ENCODE results near the gene RASSF4. TPM values are rescaled to one million over a fixed set of nuclear protein-coding genes. Genes with fewer than 3 reads are reported as not detected.

RASSF4 gene
- total and polyA plus RNA-seq, 2 donors (not counting 3 experiments of a cell fraction or from before 2014, with no cell fraction given): 7.6 to 8.2 TPM

GRCh38 chr10:44982496-44982895 is 22.9 kb downstream of the RASSF4 start:
- CTCF ChIA-PET: interaction anchor here (0.8 to 2.5 kb wide), 4 partner anchors 10 to 50 kb away, joined by 4 to 17 read pairs (median 5); no protein-coding TSS in a partner anchor
- H3K79me2 ChIP-seq (ENCODE audit: control insufficient read depth, insufficient read depth, low read length): no peaks in the 10 kb centered on the region
- no peak overlapping the region for H3K4me2 ChIP-seq (ENCODE audit: insufficient read depth, low read length)
- no peaks in the 10 kb centered on the region for H3K9me3 ChIP-seq (replicated peaks; ENCODE audit: control insufficient read depth, insufficient read depth, low read length)
- TF ChIP-seq POLR2A (IDR thresholded peaks at IDR 0.05; ENCODE audit: low read depth, low read length) (no peak), MAX (IDR thresholded peaks at IDR 0.05; ENCODE audit: insufficient read depth, insufficient read length) (no peak), JUN (IDR thresholded peaks at IDR 0.05; ENCODE audit: borderline replicate concordance, insufficient read depth, insufficient read length, low read depth) (no peak), EZH2 (IDR thresholded peaks at IDR 0.05; ENCODE audit: borderline replicate concordance, low read depth, low read length, severe bottlenecking) (no peak), CTCF (IDR thresholded peaks at IDR 0.05; ENCODE audit: extremely low read depth in 1 of 2, insufficient read depth in 1 of 2, low read depth in 1 of 2, low read length in 2 of 2) (no peak), MYC (IDR thresholded peaks at IDR 0.05; ENCODE audit: low read depth, low read length) (no peak), GATA2 (IDR thresholded peaks at IDR 0.05; ENCODE audit: insufficient read depth, insufficient read length, low read depth, low read length) (no peak), POLR2AphosphoS5 (IDR thresholded peaks at IDR 0.05; ENCODE audit: insufficient read depth, low read depth, low read length) (no peak), FOS (IDR thresholded peaks at IDR 0.05; ENCODE audit: borderline replicate concordance, insufficient read depth, low read length) (no peak)
- TSS peak; percentile 14 for BruUV-seq (replicated peaks)
- no peak for DNase-seq (ENCODE audit: low read depth, low spot score)
- peaks cover 0 to 3% of the 10 kb centered on the region in 2 experiments for H3K36me3 ChIP-seq (ENCODE audit: control insufficient read depth in 2 of 2, extremely low read depth in 1 of 2, insufficient read depth in 2 of 2, low read length in 2 of 2)
- H3K9ac ChIP-seq (replicated peaks; ENCODE audit: extremely low read depth, insufficient read depth, low read length): no peak overlapping the region
- H3K27me3 ChIP-seq (ENCODE audit: control insufficient read depth in 2 of 2, insufficient read depth in 2 of 2, low read length in 2 of 2): no peaks in the 10 kb centered on the region
- dilution Hi-C loops (cut with MboI; ENCODE audit: extremely low pct_ligation_motif_present, low sequenced_read_pairs) (no loop called here), intact Hi-C loops (cut with micrococcal nuclease) (no loop called here)
- H3K27ac ChIP-seq (ENCODE audit: insufficient read depth, low read depth, low read length): peak overlapping the region; percentile 94
- POLR2A ChIA-PET: interaction anchor here (2.5 kb wide), 1 partner anchor 13 kb away, joined by 18 read pairs; no protein-coding TSS in a partner anchor
- no peaks in the 10 kb centered on the region for H3K9me1 ChIP-seq (replicated peaks; ENCODE audit: control insufficient read depth, extremely low read depth, insufficient read depth, low read length)
- H3K4me1 ChIP-seq (ENCODE audit: control insufficient read depth, extremely low read depth, insufficient read depth, low read length): peaks cover 53% of the 10 kb centered on the region
- H3K4me3 ChIP-seq (replicated peaks in 1 of 3; ENCODE audit: insufficient read depth in 1 of 3, low read depth in 1 of 3, low read length in 3 of 3): no peak overlapping the region
- H2AFZ ChIP-seq (ENCODE audit: low read depth, low read length): no peak overlapping the region
- no peaks in the 10 kb centered on the region for H4K20me1 ChIP-seq (replicated peaks; ENCODE audit: control insufficient read depth, extremely low read depth, insufficient read depth, low read length)
- no peak for FAIRE-seq
